ENCODE results near the gene PIANP.

DNA sequence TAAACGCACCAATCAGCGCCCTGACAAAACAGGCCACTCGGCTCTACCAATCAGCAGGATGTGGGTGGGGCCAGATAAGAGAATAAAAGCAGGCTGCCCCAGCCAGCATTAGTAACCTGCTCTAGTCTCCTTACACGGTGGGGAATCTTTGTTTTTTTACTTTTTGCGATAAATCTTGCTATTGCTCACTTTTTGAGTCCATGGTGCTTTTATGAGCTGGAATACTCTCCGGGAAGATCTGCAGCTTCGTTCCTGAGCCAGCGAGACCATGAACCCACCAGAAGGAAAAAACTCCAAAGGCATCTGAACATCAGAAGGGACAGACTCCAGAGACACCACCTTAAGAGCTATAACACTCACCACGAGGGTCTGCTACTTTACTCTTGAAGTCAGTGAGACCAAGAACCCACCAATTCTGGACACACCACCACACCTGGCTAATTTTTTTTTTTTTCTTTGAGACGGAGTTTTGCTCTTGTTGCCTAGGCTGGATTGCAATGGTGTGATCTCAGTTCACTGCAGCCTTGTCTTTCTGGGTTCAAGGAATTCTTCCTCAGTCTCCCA, 16.3 kb upstream of the PIANP start:
- TF ChIP-seq, protein P1, sequence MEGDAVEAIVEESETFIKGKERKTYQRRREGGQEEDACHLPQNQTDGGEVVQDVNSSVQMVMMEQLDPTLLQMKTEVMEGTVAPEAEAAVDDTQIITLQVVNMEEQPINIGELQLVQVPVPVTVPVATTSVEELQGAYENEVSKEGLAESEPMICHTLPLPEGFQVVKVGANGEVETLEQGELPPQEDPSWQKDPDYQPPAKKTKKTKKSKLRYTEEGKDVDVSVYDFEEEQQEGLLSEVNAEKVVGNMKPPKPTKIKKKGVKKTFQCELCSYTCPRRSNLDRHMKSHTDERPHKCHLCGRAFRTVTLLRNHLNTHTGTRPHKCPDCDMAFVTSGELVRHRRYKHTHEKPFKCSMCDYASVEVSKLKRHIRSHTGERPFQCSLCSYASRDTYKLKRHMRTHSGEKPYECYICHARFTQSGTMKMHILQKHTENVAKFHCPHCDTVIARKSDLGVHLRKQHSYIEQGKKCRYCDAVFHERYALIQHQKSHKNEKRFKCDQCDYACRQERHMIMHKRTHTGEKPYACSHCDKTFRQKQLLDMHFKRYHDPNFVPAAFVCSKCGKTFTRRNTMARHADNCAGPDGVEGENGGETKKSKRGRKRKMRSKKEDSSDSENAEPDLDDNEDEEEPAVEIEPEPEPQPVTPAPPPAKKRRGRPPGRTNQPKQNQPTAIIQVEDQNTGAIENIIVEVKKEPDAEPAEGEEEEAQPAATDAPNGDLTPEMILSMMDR (IDR thresholded peaks at IDR 0.05; ENCODE audit: insufficient read depth, low read length, poor library complexity, severe bottlenecking) = no peak
- TF ChIP-seq EZH2phosphoT487 (conservative IDR thresholded peaks at IDR 0.05; ENCODE audit: low read length) = no peak
